Fibroblast of lung (primary cell): ENCODE results near the gene ETHE1. TPM values are rescaled to one million over a fixed set of nuclear protein-coding genes. Genes with fewer than 3 reads are reported as not detected.

Experiments used
- DNase-seq, 2 donors: peaks; one replicate each; pipeline versions ENCODE4 v3.0.0 to v3.0.0-alpha.2; 2010; ENCODE audit warnings: low read depth in 2 of 2
- H2AFZ ChIP-seq: 2 replicates; pipeline ENCODE4 v1.5.1; 2012; ENCODE audit warnings: low read length, control low read depth, inconsistent platforms
- H3K27ac ChIP-seq: 2 replicates; pipeline ENCODE4 v1.5.1; 2011; ENCODE audit warnings: low read length, control low read depth; ENCODE audit not compliant: insufficient read depth
- H3K27me3 ChIP-seq: 2 replicates; pipeline ENCODE4 v1.5.1; 2011; ENCODE audit warnings: mild to moderate bottlenecking, low read length; ENCODE audit not compliant: control insufficient read depth, insufficient read depth
- H3K36me3 ChIP-seq: 2 replicates; pipeline ENCODE4 v1.5.1; 2011; ENCODE audit warnings: low read length; ENCODE audit not compliant: control insufficient read depth, insufficient read depth
- H3K4me1 ChIP-seq: 2 replicates; pipeline ENCODE4 v1.5.1; 2011; ENCODE audit warnings: low read length; ENCODE audit not compliant: control insufficient read depth, insufficient read depth; ENCODE audit errors: extremely low read depth
- H3K4me2 ChIP-seq: 2 replicates; pipeline ENCODE4 v1.5.1; 2011; ENCODE audit warnings: low read length, control low read depth; ENCODE audit not compliant: insufficient read depth; ENCODE audit errors: extremely low read depth
- H3K4me3 ChIP-seq, 4 experiments: fragments of 200-600 bp in 1 of 4; sonication (generic) in 1 of 4; replicated peaks in 1 of 4; 2 replicates each; pipeline ENCODE4 v1.5.1; 2011 to 2016; ENCODE audit warnings: low read length in 4 of 4, low read depth in 3 of 4, mild to moderate bottlenecking in 3 of 4, control low read depth in 2 of 4, inconsistent platforms in 1 of 4, mixed read lengths in 1 of 4; ENCODE audit not compliant: insufficient read depth in 1 of 4; ENCODE audit errors: control extremely low read depth in 1 of 4
- H3K79me2 ChIP-seq: 2 replicates; pipeline ENCODE4 v1.5.1; 2012; ENCODE audit warnings: mild to moderate bottlenecking, low read length, inconsistent platforms; ENCODE audit not compliant: control insufficient read depth, insufficient read depth
- H3K9ac ChIP-seq: 2 replicates; pipeline ENCODE4 v1.5.1; 2011; ENCODE audit warnings: mild to moderate bottlenecking, low read length, control low read depth; ENCODE audit not compliant: insufficient read depth
- H3K9me3 ChIP-seq: 2 replicates; pipeline ENCODE4 v1.5.1; 2012; ENCODE audit warnings: low read depth, low read length; ENCODE audit not compliant: control insufficient read depth, insufficient read depth
- H4K20me1 ChIP-seq: 2 replicates; pipeline ENCODE4 v1.5.1; 2011; ENCODE audit warnings: low read length; ENCODE audit not compliant: control insufficient read depth, insufficient read depth; ENCODE audit errors: extremely low read depth
- CTCF ChIP-seq, 2 donors: IDR thresholded peaks in 1 of 2; conservative IDR thresholded peaks in 1 of 2; 1 replicate in 1 of 2; 2 replicates in 1 of 2; pipeline ENCODE4 v1.5.1; 2011 to 2012; ENCODE audit warnings: low read length in 2 of 2, control low read depth in 1 of 2, inconsistent platforms in 1 of 2, low read depth in 1 of 2, mild to moderate bottlenecking in 1 of 2
- EZH2 ChIP-seq: IDR thresholded peaks from 2 replicates; pipeline ENCODE4 v1.5.1; 2012; ENCODE audit warnings: low read length, control low read depth, mild to moderate bottlenecking; ENCODE audit errors: missing control alignments
- polyA plus RNA-seq, 2 donors: library from polyadenylated mRNA; depleted of rRNA in 1 of 2; stranded (reverse) in 1 of 2; unstranded in 1 of 2; fragments of >200 nt; gene quantifications; 2 replicates each; pipeline ENCODE4 v1.2.1, GENCODE V29; 2011 to 2012; ENCODE audit warnings: missing spikeins in 1 of 2
- total RNA-seq: library from RNA; depleted of rRNA; stranded (reverse); fragments of >200 nt; gene quantifications from 2 replicates; pipeline ENCODE4 v1.2.1, GENCODE V29; 2014

The ETHE1 gene
- total and polyA plus RNA-seq, 2 donors (not counting 1 experiment from before 2014, with no cell fraction given): 65.2 to 112 TPM

- DNase-seq: no peak
- Histone ChIP-seq H3K4me1 (peaks cover 3% of the 10 kb centered on the region), H2AFZ (no peak overlapping the region)
Observed at GRCh38 chr19:43469160-43469480, 57.9 kb downstream of the ETHE1 start.

GRCh38 chr19:43468354-43469159 is 58.4 kb downstream of the ETHE1 start:
- DNase-seq: no peak
- no peak overlapping the region for H3K27ac ChIP-seq
- H3K79me2 ChIP-seq: no peaks in the 10 kb centered on the region
- no peaks in the 10 kb centered on the region for H4K20me1 ChIP-seq
- H3K36me3 ChIP-seq: no peaks in the 10 kb centered on the region
- no peak overlapping the region for H2AFZ ChIP-seq
- H3K9me3 ChIP-seq: no peaks in the 10 kb centered on the region
- H3K4me2 ChIP-seq: no peak overlapping the region
- H3K4me1 ChIP-seq: peaks cover 3% of the 10 kb centered on the region
- no peaks in the 10 kb centered on the region for H3K27me3 ChIP-seq
- no peak overlapping the region for H3K9ac ChIP-seq
- no peak overlapping the region for H3K4me3 ChIP-seq
- no peak for TF ChIP-seq CTCF (conservative IDR thresholded peaks at IDR 0.05 in 1 of 2, IDR thresholded peaks at IDR 0.05 in 1 of 2; ENCODE audit: low read depth in 1 of 2, low read length in 2 of 2)
- TF ChIP-seq EZH2: no peak

More at GRCh38 chr19:43469160-43469480, 57.9 kb downstream of the ETHE1 start:
- H3K79me2 ChIP-seq: no peaks in the 10 kb centered on the region
- H3K9ac ChIP-seq: no peak overlapping the region
- H3K9me3 ChIP-seq: no peaks in the 10 kb centered on the region
- no peak for TF ChIP-seq EZH2
- TF ChIP-seq CTCF (conservative IDR thresholded peaks at IDR 0.05 in 1 of 2, IDR thresholded peaks at IDR 0.05 in 1 of 2; ENCODE audit: low read depth in 1 of 2, low read length in 2 of 2): no peak
- H3K27ac ChIP-seq: no peak overlapping the region
- no peaks in the 10 kb centered on the region for H3K36me3 ChIP-seq
- H3K4me2 ChIP-seq: no peak overlapping the region
- H3K27me3 ChIP-seq: no peaks in the 10 kb centered on the region
- no peaks in the 10 kb centered on the region for H4K20me1 ChIP-seq
- H3K4me3 ChIP-seq: no peak overlapping the region

GRCh38 chr19:43467730-43468129 is 59.3 kb downstream of the ETHE1 start:
- no peak overlapping the region for H3K4me3 ChIP-seq
- no peaks in the 10 kb centered on the region for H4K20me1 ChIP-seq
- no peak overlapping the region for H3K27ac ChIP-seq
- peaks cover 3% of the 10 kb centered on the region for H3K4me1 ChIP-seq
- TF ChIP-seq CTCF (conservative IDR thresholded peaks at IDR 0.05 in 1 of 2, IDR thresholded peaks at IDR 0.05 in 1 of 2; ENCODE audit: low read depth in 1 of 2, low read length in 2 of 2) (no peak), EZH2 (no peak)
- no peak overlapping the region for H2AFZ ChIP-seq
- H3K4me2 ChIP-seq: peak overlapping the region; percentile 48
- H3K27me3 ChIP-seq: no peaks in the 10 kb centered on the region
- H3K36me3 ChIP-seq: no peaks in the 10 kb centered on the region
- no peaks in the 10 kb centered on the region for H3K79me2 ChIP-seq
- H3K9ac ChIP-seq: no peak overlapping the region
- H3K9me3 ChIP-seq: no peaks in the 10 kb centered on the region
- peak; percentile 48 to 74 for DNase-seq
